SU-DHL-6 (cell line): Measurements from ENCODE around the gene LCMT1.
A peak's percentile ranks its signal among the peaks of the same experiment; 100 is the strongest.
"Not testable (repeated sequence)": the region's sequence is repeated elsewhere in the genome, so short reads cannot be mapped to it uniquely, and the experiment has no call there.

ENCODE experiments used
- H2AFZ ChIP-seq: fragments of 200-600 bp; sonication (generic); 2 replicates; pipeline ENCODE4 v1.6.1; 2014; ENCODE audit warnings: low read depth, mild to moderate bottlenecking, moderate library complexity, mixed read lengths, antibody characterized with exemption, low read length; ENCODE audit not compliant: severe bottlenecking
- H3F3A ChIP-seq: fragments of 200-600 bp; shearing (Covaris generic); 2 replicates; pipeline ENCODE4 v1.6.0; 2016; ENCODE audit warnings: antibody characterized with exemption, mild to moderate bottlenecking; ENCODE audit not compliant: insufficient read depth
- H3K27ac ChIP-seq: fragments of 200-600 bp; sonication (generic); 2 replicates; pipeline ENCODE4 v1.5.1; 2016; ENCODE audit warnings: low read depth, mild to moderate bottlenecking, low read length, moderate library complexity, mixed read lengths
- H3K27me3 ChIP-seq: fragments of 200-600 bp; sonication (generic), shearing (Covaris generic); 2 replicates; pipeline ENCODE4 v1.6.0; 2014; ENCODE audit warnings: mild to moderate bottlenecking, low read length
- H3K36me3 ChIP-seq: fragments of 200-600 bp; sonication (generic); 2 replicates; pipeline ENCODE4 v1.6.1; 2014; ENCODE audit warnings: mild to moderate bottlenecking, low read length, mixed read lengths
- H3K4me2 ChIP-seq: fragments of 300-600, 200-600 bp; shearing (Covaris generic), sonication (generic); 2 replicates; pipeline ENCODE4 v1.6.0; 2014; ENCODE audit warnings: low read length, low read depth, mild to moderate bottlenecking; ENCODE audit not compliant: poor library complexity, severe bottlenecking
- H3K4me3 ChIP-seq: fragments of 200-600 bp; sonication (generic); 2 replicates; pipeline ENCODE4 v1.5.1; 2014; ENCODE audit warnings: antibody characterized with exemption, low read length, mild to moderate bottlenecking, mixed read lengths; ENCODE audit not compliant: insufficient read depth, poor library complexity, severe bottlenecking
- H3K79me2 ChIP-seq: fragments of 200-600 bp; sonication (generic); 2 replicates; pipeline ENCODE4 v1.6.1; 2014; ENCODE audit warnings: mild to moderate bottlenecking, low read length, moderate library complexity; ENCODE audit not compliant: insufficient read depth
- H3K9ac ChIP-seq: fragments of 200-600 bp; sonication (generic); 2 replicates; pipeline ENCODE4 v1.7.0; 2014; ENCODE audit warnings: mild to moderate bottlenecking, low read length
- H3K9me2 ChIP-seq: fragments of 200-600 bp; sonication (generic); replicated peaks from 2 replicates; pipeline ENCODE4 v1.6.1; 2014; ENCODE audit warnings: low read length; ENCODE audit not compliant: insufficient read depth
- H3K9me3 ChIP-seq: fragments of 200-600 bp; sonication (generic); 2 replicates; pipeline ENCODE4 v1.6.1; 2014; ENCODE audit warnings: low read length, mixed read lengths; ENCODE audit not compliant: insufficient read depth
- H4K20me1 ChIP-seq: fragments of 200-600 bp; sonication (generic); 2 replicates; pipeline ENCODE4 v1.6.1; 2014; ENCODE audit warnings: low read depth, mild to moderate bottlenecking, antibody characterized with exemption, low read length, moderate library complexity, mixed read lengths
- CTCF ChIP-seq: fragments of 200-600 bp; sonication (generic); IDR thresholded peaks from one replicate; pipeline ENCODE4 v1.5.1; 2017; ENCODE audit warnings: antibody characterized with exemption, mild to moderate bottlenecking, low read length, moderate library complexity; ENCODE audit not compliant: insufficient read depth, poor library complexity, severe bottlenecking
- EZH2phosphoT487 ChIP-seq: fragments of 200-600 bp; sonication (generic), shearing (Covaris generic); conservative IDR thresholded peaks from 2 replicates; pipeline ENCODE4 v1.6.1; 2018; ENCODE audit warnings: mild to moderate bottlenecking, antibody characterized with exemption, low read length, moderate library complexity, mixed read lengths

LCMT1 gene

GRCh38 chr16:25111403-25112166 lies at the start of gene LCMT1:
Gene LCMT1, plus strand, starts transcription at chr16:25111742. Its CDS starts 142 bp downstream, at chr16:25111884.
- peaks cover 19% of the 10 kb centered on the region for H3K79me2 ChIP-seq
- H4K20me1 ChIP-seq = no peaks in the 10 kb centered on the region
- no peaks in the 10 kb centered on the region for H3F3A ChIP-seq
- H3K4me3 ChIP-seq = peak within 1 kb of the TSS; percentile 67
- peak within 1 kb of the TSS; percentile 92 for H3K4me2 ChIP-seq
- H3K36me3 ChIP-seq = no peaks in the 10 kb centered on the region
- no peaks in the 10 kb centered on the region for H3K27me3 ChIP-seq
- peak within 1 kb of the TSS; percentile 62 for H3K9ac ChIP-seq
- H2AFZ ChIP-seq = peak within 1 kb of the TSS; percentile 55
- H3K9me2 ChIP-seq = no peaks in the 10 kb centered on the region
- H3K27ac ChIP-seq = peak within 1 kb of the TSS; percentile 36
- TF ChIP-seq CTCF (no peak), EZH2phosphoT487 (no peak)
- H3K9me3 ChIP-seq = no peaks in the 10 kb centered on the region

GRCh38 chr16:25063102-25063501 lies 48.4 kb upstream of the LCMT1 start:
- no peak overlapping the region for H3K9ac ChIP-seq
- no peak overlapping the region for H3K4me2 ChIP-seq
- H3K36me3 ChIP-seq = no peaks in the 10 kb centered on the region
- no peak overlapping the region for H3K27ac ChIP-seq
- H3K9me3 ChIP-seq = no peaks in the 10 kb centered on the region
- H3K79me2 ChIP-seq = no peaks in the 10 kb centered on the region
- TF ChIP-seq CTCF (no peak), EZH2phosphoT487 (no peak)
- no peaks in the 10 kb centered on the region for H4K20me1 ChIP-seq
- H3K9me2 ChIP-seq = no peaks in the 10 kb centered on the region
- H3K4me3 ChIP-seq = no peak overlapping the region
- no peaks in the 10 kb centered on the region for H3F3A ChIP-seq
- H2AFZ ChIP-seq = no peak overlapping the region
- H3K27me3 ChIP-seq = no peaks in the 10 kb centered on the region

GRCh38 chr16:25063865-25064264 lies 47.7 kb upstream of the LCMT1 start:
- Histone ChIP-seq H3K4me2 (no peak overlapping the region), H3K9ac (no peak overlapping the region), H3K9me3 (no peaks in the 10 kb centered on the region), H3K79me2 (no peaks in the 10 kb centered on the region), H4K20me1 (no peaks in the 10 kb centered on the region), H3K27me3 (no peaks in the 10 kb centered on the region), H3K36me3 (no peaks in the 10 kb centered on the region), H2AFZ (no peak overlapping the region), H3K27ac (no peak overlapping the region), H3K9me2 (no peaks in the 10 kb centered on the region), H3K4me3 (no peak overlapping the region), H3F3A (no peaks in the 10 kb centered on the region)
- no peak for TF ChIP-seq CTCF
- TF ChIP-seq EZH2phosphoT487 = no peak

GRCh38 chr16:25064281-25064680 lies 47.3 kb upstream of the LCMT1 start:
- not testable (repeated sequence) for H3K79me2 ChIP-seq, H3K4me2 ChIP-seq, H3K9me3 ChIP-seq, H3K9me2 ChIP-seq, H3K27ac ChIP-seq, H3K9ac ChIP-seq, H3F3A ChIP-seq, H3K36me3 ChIP-seq, H4K20me1 ChIP-seq, H3K27me3 ChIP-seq, H3K4me3 ChIP-seq, H2AFZ ChIP-seq
